HEK293 (cell line): ENCODE measurements around the gene COQ8A.

Experiments used
- BCL11A ChIP-seq: fragments of 450-650 bp; formaldehyde crosslinking; IDR thresholded peaks from 2 replicates; pipeline ENCODE4 v1.5.1; 2016; ENCODE audit warnings: low read depth, missing biosample characterization, missing genetic modification characterization
- CTCF ChIP-seq: fragments of 450-650 bp; formaldehyde crosslinking; IDR thresholded peaks from 2 replicates; pipeline ENCODE4 v1.5.1; 2016; ENCODE audit warnings: missing biosample characterization, missing genetic modification characterization
- ZNF148 ChIP-seq: fragments of 450-650 bp; formaldehyde crosslinking; IDR thresholded peaks from 2 replicates; pipeline ENCODE4 v1.5.0; 2017; ENCODE audit warnings: missing biosample characterization, missing genetic modification characterization, borderline replicate concordance
- ZNF280C ChIP-seq: fragments of 450-650 bp; formaldehyde crosslinking; IDR thresholded peaks from 2 replicates; pipeline ENCODE4 v1.5.1; 2016; ENCODE audit warnings: missing biosample characterization, missing genetic modification characterization
- ZNF341 ChIP-seq: fragments of 450-650 bp; formaldehyde crosslinking; IDR thresholded peaks from 2 replicates; pipeline ENCODE4; 2016; ENCODE audit warnings: low read depth, missing biosample characterization, missing genetic modification characterization
- ZNF394 ChIP-seq: fragments of 450-650 bp; formaldehyde crosslinking; IDR thresholded peaks from 2 replicates; pipeline ENCODE4 v1.5.1; 2016; ENCODE audit warnings: missing biosample characterization, missing genetic modification characterization, mild to moderate bottlenecking, moderate library complexity, borderline replicate concordance
- ZNF529 ChIP-seq: fragments of 450-650 bp; formaldehyde crosslinking; IDR thresholded peaks from 2 replicates; pipeline ENCODE4 v1.5.1; 2017; ENCODE audit warnings: missing genetic modification characterization, missing biosample characterization; ENCODE audit not compliant: insufficient replicate concordance
- ZNF555 ChIP-seq: fragments of 450-650 bp; formaldehyde crosslinking; conservative IDR thresholded peaks from 2 replicates; pipeline ENCODE4 v1.5.1; 2017; ENCODE audit warnings: missing biosample characterization, mild to moderate bottlenecking, missing genetic modification characterization, inconsistent platforms
- ZNF768 ChIP-seq: fragments of 450-650 bp; formaldehyde crosslinking; IDR thresholded peaks from 2 replicates; pipeline ENCODE4 v1.5.1; 2018; ENCODE audit warnings: missing biosample characterization, mild to moderate bottlenecking, missing genetic modification characterization
- TF ChIP-seq, protein P1 (sequence below): fragments of 450-650 bp; formaldehyde crosslinking; IDR thresholded peaks from 2 replicates; pipeline ENCODE4 v1.5.1; 2016; ENCODE audit warnings: missing biosample characterization, missing genetic modification characterization
- TF ChIP-seq, protein P2 (sequence below): fragments of 450-650 bp; formaldehyde crosslinking; IDR thresholded peaks from 2 replicates; pipeline ENCODE4 v1.5.1; 2016; ENCODE audit warnings: missing biosample characterization, missing genetic modification characterization
- TF ChIP-seq, protein P3 (sequence below): fragments of 450-650 bp; formaldehyde crosslinking; conservative IDR thresholded peaks from 2 replicates; pipeline ENCODE4 v1.5.1; 2016; ENCODE audit warnings: low read depth, missing biosample characterization, missing genetic modification characterization

GRCh38 chr1:226954777-226955176 lies 14.7 kb downstream of the COQ8A start:
- TF ChIP-seq CTCF (tag by site-specific recombination), result no peak
- no peak for TF ChIP-seq ZNF280C (tag by site-specific recombination)
- TF ChIP-seq ZNF768 (tag by site-specific recombination), result no peak
- TF ChIP-seq BCL11A (tag by site-specific recombination), result no peak
- no peak for TF ChIP-seq ZNF148
- TF ChIP-seq ZNF394 (tag by site-specific recombination), result no peak
- TF ChIP-seq ZNF341, result no peak
- no peak for TF ChIP-seq ZNF529 (tag by site-specific recombination)
- TF ChIP-seq, protein P1, sequence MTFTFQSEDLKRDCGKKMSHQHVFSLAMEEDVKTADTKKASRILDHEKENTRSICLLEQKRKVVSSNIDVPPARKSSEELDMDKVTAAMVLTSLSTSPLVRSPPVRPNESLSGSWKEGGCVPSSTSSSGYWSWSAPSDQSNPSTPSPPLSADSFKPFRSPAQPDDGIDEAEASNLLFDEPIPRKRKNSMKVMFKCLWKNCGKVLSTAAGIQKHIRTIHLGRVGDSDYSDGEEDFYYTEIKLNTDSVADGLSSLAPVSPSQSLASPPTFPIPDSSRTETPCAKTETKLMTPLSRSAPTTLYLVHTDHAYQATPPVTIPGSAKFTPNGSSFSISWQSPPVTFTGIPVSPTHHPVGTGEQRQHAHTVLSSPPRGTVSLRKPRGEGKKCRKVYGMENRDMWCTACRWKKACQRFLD (tag by site-specific recombination), result no peak
- TF ChIP-seq, protein P2, sequence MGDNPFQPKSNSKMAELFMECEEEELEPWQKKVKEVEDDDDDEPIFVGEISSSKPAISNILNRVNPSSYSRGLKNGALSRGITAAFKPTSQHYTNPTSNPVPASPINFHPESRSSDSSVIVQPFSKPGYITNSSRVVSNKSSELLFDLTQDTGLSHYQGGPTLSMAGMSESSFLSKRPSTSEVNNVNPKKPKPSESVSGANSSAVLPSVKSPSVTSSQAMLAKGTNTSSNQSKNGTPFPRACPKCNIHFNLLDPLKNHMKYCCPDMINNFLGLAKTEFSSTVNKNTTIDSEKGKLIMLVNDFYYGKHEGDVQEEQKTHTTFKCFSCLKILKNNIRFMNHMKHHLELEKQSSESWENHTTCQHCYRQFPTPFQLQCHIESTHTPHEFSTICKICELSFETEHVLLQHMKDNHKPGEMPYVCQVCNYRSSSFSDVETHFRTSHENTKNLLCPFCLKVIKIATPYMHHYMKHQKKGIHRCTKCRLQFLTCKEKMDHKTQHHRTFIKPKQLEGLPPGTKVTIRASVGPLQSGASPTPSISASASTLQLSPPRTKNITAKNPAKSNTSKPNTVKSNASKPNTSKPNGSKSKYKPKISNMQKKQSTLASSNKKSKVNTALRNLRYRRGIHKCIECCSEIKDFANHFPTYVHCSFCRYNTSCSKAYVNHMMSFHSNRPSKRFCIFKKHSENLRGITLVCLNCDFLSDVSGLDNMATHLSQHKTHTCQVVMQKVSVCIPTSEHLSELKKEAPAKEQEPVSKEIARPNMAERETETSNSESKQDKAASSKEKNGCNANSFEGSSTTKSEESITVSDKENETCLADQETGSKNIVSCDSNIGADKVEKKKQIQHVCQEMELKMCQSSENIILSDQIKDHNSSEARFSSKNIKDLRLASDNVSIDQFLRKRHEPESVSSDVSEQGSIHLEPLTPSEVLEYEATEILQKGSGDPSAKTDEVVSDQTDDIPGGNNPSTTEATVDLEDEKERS (tag by site-specific recombination), result no peak
- no peak for TF ChIP-seq ZNF555 (tag by site-specific recombination)
- TF ChIP-seq, protein P3, sequence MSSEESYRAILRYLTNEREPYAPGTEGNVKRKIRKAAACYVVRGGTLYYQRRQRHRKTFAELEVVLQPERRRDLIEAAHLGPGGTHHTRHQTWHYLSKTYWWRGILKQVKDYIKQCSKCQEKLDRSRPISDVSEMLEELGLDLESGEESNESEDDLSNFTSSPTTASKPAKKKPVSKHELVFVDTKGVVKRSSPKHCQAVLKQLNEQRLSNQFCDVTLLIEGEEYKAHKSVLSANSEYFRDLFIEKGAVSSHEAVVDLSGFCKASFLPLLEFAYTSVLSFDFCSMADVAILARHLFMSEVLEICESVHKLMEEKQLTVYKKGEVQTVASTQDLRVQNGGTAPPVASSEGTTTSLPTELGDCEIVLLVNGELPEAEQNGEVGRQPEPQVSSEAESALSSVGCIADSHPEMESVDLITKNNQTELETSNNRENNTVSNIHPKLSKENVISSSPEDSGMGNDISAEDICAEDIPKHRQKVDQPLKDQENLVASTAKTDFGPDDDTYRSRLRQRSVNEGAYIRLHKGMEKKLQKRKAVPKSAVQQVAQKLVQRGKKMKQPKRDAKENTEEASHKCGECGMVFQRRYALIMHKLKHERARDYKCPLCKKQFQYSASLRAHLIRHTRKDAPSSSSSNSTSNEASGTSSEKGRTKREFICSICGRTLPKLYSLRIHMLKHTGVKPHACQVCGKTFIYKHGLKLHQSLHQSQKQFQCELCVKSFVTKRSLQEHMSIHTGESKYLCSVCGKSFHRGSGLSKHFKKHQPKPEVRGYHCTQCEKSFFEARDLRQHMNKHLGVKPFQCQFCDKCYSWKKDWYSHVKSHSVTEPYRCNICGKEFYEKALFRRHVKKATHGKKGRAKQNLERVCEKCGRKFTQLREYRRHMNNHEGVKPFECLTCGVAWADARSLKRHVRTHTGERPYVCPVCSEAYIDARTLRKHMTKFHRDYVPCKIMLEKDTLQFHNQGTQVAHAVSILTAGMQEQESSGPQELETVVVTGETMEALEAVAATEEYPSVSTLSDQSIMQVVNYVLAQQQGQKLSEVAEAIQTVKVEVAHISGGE (tag by site-specific recombination), result no peak
